Progenitor cell of endocrine pancreas (in vitro differentiated cells): ENCODE results near the gene SGSM1. TPM values are rescaled to one million over a fixed set of nuclear protein-coding genes. Genes with fewer than 3 reads are reported as not detected.

Experiments
- DNase-seq: peaks from one replicate; pipeline ENCODE4 v3.0.0; 2021; ENCODE audit warnings: low spot score; ENCODE audit not compliant: unreplicated experiment
- H3K27ac Mint-ChIP-seq: 2 replicates; pipeline ENCODE4 v1.8.0; 2021; ENCODE audit warnings: mild to moderate bottlenecking, moderate library complexity, mixed read lengths
- H3K27me3 Mint-ChIP-seq: 2 replicates; pipeline ENCODE4 v1.8.0; 2021; ENCODE audit warnings: mixed read lengths
- H3K36me3 Mint-ChIP-seq: 2 replicates; pipeline ENCODE4 v1.8.0; 2022; ENCODE audit warnings: mixed read lengths; ENCODE audit not compliant: insufficient read depth
- H3K4me1 Mint-ChIP-seq: 2 replicates; pipeline ENCODE4 v1.8.0; 2021; ENCODE audit warnings: low read depth, mixed read lengths
- H3K4me3 Mint-ChIP-seq: 2 replicates; pipeline ENCODE4 v1.8.0; 2021; ENCODE audit warnings: low read depth, mild to moderate bottlenecking, moderate library complexity, mixed read lengths
- H3K9me3 Mint-ChIP-seq: 2 replicates; pipeline ENCODE4 v1.8.0; 2021; ENCODE audit warnings: low read depth, mixed read lengths
- total RNA-seq: library from RNA; stranded (reverse); gene quantifications from 2 replicates; pipeline ENCODE4 v1.2.1, GENCODE V29; 2021
- TF ChIP-seq, protein P1 (sequence below): fragments of 200-600 bp; sonication (generic); IDR thresholded peaks from one replicate; pipeline ENCODE4 v1.5.0; 2021; ENCODE audit warnings: antibody characterized with exemption, mild to moderate bottlenecking; ENCODE audit not compliant: unreplicated experiment

Gene SGSM1
- total RNA-seq, 1 donor from 2014 or later, result 3.9 TPM

DNA sequence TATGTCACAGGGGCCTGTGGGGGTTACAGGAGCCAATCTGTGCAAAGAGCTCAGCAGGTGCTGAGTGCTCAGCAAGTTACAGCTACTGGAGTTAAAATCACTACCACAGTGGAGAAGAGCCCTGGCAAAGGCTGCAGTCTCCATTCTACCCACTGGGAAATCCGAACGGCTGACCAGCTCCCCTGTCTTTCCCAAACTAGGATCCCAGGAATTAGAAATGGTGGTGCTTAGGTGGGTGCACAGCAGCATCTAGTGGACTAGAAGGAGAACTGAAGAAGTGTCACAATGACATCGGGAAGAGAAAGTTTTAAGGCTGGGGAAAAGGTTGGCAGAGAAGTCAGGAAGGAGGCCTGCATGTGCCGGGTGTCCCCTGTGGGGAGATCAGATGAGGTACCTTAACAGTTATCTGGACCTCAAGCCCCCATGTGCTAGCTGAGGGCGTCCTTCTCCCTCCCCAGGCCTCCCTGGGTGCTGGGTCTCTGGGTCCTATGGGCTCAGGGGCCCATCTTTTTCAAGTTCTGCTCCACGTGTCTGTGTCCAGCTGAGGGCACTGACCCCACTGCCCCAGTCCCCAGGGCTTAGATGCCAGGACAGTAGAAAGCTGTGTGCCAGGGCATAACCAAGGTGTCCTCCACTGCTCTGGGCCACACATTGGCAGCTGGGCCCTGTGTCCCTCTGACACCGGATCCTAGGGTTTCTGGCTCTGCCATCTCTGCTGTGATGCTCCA, 33.4 kb upstream of the SGSM1 start:
- peak; percentile 14 for DNase-seq
- Mint-ChIP-seq H3K27ac (no peak overlapping the region), H3K4me3 (no peak overlapping the region), H3K36me3 (no peaks in the 10 kb centered on the region), H3K9me3 (no peaks in the 10 kb centered on the region), H3K27me3 (peaks cover 7% of the 10 kb centered on the region), H3K4me1 (peaks cover 5% of the 10 kb centered on the region)
- TF ChIP-seq, protein P1, sequence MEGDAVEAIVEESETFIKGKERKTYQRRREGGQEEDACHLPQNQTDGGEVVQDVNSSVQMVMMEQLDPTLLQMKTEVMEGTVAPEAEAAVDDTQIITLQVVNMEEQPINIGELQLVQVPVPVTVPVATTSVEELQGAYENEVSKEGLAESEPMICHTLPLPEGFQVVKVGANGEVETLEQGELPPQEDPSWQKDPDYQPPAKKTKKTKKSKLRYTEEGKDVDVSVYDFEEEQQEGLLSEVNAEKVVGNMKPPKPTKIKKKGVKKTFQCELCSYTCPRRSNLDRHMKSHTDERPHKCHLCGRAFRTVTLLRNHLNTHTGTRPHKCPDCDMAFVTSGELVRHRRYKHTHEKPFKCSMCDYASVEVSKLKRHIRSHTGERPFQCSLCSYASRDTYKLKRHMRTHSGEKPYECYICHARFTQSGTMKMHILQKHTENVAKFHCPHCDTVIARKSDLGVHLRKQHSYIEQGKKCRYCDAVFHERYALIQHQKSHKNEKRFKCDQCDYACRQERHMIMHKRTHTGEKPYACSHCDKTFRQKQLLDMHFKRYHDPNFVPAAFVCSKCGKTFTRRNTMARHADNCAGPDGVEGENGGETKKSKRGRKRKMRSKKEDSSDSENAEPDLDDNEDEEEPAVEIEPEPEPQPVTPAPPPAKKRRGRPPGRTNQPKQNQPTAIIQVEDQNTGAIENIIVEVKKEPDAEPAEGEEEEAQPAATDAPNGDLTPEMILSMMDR, result peak; percentile 66

DNA sequence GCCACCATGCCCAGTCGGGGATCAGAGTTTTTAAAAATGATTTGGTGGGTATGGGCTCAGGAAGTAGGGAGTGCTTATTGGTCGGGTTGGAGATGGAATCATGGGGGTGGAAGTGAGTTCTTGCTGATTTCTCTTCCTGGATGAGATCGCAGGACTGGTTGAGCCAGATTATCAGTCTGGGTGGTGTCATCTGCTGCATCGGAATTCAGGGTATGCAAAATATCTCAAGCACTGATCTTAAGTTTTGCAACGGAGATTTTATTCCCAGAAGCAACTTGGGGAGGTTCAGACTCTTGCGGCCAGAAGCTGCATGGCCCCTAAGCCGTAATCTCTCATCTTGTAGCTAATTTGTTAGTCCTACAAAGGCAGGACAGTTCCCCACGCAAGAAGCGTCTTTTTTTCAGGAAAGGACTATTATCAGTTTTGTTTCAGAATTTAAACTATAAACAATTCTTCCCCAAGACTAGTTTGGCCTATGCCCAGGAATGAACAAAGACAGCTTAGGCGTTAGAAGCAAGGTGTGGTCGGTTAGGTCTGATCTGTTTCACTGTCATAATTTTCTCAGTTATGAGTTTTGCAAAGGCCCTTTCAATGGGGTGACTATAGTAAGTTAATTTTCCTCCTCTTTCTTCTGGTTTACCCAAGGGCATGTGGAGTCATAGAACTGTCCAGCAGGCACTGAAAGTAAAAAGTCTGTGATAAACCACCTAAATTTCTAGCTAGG, 30.1 kb upstream of the SGSM1 start:
- H3K27me3 Mint-ChIP-seq, result peaks cover 7% of the 10 kb centered on the region

DNA sequence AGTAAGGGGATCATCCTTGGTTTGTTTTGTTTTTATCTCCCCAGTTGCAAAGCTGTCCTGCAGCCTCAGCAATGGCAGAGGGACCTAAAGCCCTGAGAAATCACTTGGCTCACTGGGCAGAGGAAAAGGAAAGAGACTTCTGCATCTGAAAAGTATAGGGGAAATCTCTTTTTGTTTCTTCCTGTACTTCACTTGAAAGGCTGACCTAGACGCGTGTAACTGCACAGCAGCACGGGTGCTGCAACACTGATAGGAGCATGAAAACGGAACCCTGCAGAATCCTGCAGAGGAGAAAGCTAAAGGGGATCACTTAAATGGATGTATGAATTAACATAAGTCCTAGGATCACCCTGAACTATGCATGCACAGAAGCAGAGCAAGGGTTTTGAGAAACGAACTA, 29.5 kb upstream of the SGSM1 start:
- H3K9me3 Mint-ChIP-seq, result no peaks in the 10 kb centered on the region
- no peak overlapping the region for H3K4me3 Mint-ChIP-seq
- no peaks in the 10 kb centered on the region for H3K36me3 Mint-ChIP-seq
- TF ChIP-seq, protein P1, result no peak
- no peak overlapping the region for H3K27ac Mint-ChIP-seq
- no peak for DNase-seq
- H3K27me3 Mint-ChIP-seq, result peaks cover 7% of the 10 kb centered on the region
- peaks cover 5% of the 10 kb centered on the region for H3K4me1 Mint-ChIP-seq

More for the DNA sequence above, 30.1 kb upstream of the SGSM1 start:
- DNase-seq, result no peak
- Mint-ChIP-seq H3K4me1 (peaks cover 5% of the 10 kb centered on the region), H3K27ac (peak overlapping the region; percentile 60), H3K36me3 (no peaks in the 10 kb centered on the region), H3K9me3 (no peaks in the 10 kb centered on the region), H3K4me3 (no peak overlapping the region)
- TF ChIP-seq, protein P1, result no peak

DNA sequence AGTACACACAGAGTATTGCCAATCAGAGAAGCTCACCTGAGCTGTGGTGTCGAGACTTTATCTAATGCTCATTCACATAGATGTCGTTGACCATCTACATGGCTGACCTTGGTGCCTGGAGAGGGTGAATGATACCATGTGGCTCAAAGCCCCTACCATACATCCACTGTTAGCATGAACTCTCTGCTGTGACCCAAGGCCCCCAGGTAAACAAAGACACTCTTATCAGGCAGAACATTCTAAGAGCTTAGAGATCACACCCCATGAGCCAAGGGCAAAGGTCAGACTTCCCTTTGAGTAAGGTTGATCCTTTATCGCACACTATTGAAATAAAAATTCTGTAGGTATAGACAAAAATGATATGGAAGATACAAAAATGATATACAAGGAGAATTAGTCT, 16.5 kb upstream of the SGSM1 start:
- DNase-seq, result no peak
- Mint-ChIP-seq H3K27ac (no peak overlapping the region), H3K4me1 (peaks cover 6% of the 10 kb centered on the region), H3K4me3 (no peak overlapping the region), H3K27me3 (no peaks in the 10 kb centered on the region), H3K36me3 (no peaks in the 10 kb centered on the region), H3K9me3 (no peaks in the 10 kb centered on the region)
- TF ChIP-seq, protein P1, result no peak

DNA sequence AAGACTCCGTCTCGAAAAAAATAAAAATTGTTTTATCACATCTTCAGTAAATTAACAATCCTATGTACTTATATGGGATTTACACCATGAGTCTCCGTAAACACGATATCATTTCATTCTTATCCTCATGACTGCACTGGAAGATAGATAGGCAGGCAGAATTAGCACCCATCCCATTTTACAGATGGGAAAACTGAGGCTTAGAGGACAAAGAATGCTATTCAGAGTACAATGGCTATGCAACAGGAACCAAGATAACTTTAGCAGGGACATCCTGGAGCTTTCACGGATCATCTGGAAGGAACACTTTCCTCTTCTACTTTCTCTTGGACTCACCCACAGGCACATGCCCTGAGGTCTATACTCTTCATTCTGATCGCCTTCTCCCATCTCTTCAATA, 14.6 kb upstream of the SGSM1 start:
- Mint-ChIP-seq H3K4me1 (peaks cover 6% of the 10 kb centered on the region), H3K4me3 (no peak overlapping the region), H3K9me3 (no peaks in the 10 kb centered on the region), H3K36me3 (no peaks in the 10 kb centered on the region), H3K27me3 (no peaks in the 10 kb centered on the region), H3K27ac (no peak overlapping the region)
- no peak for DNase-seq
- TF ChIP-seq, protein P1, result no peak
